ENCODE measurements around the gene VHLL. TPM values are rescaled to one million over a fixed set of nuclear protein-coding genes. Genes with fewer than 3 reads are reported as not detected.

VHLL gene
- total RNA-seq, 1 donor from 2014 or later, result not detected

- DNase-seq (ENCODE audit: low spot score), result no peak
Measured at GRCh38 chr1:156257711-156258110, 41.4 kb downstream of the VHLL start.

DNA sequence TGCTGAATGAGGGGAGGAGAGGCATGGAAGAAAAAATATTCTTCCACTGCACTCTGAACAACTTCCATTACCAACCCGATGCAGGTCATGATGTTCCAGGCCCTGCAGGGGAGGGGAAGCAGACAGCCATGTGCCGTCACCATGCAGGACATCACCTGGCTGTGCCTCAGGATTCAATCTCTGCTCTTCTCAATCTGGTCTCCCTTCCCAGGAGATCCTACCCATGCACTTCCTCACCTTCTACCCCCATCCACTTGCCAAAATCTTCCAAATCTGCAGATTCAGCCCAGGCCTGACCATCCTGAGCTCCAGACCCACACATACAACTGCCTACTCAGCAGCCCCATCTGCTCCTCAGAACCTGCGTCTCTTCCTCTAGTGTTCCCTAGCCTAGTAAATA, 45.5 kb downstream of the VHLL start:
- DNase-seq (ENCODE audit: low spot score), result no peak

DNA sequence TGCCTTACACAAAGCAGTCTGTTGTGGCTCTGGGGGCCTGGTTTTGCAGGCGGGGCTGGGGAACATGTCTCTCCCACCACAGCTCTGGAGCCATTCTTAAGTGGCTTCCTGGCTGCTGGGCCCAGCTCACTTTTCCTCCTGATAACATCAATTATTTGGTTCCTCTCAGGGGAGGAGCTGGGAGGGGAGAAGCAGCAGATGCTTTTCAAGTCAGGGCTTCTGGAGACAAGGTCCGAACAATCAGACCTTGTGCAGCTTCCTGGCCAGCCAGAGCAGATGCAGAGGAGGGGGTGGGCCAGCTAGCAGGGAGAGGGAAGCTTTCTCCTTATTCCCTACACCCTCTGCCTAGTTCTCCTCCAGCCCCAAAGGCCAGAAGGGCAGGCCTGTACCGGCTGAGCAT, 47.6 kb downstream of the VHLL start:
- DNase-seq (ENCODE audit: low spot score), result no peak

- DNase-seq (ENCODE audit: low spot score), result no peak
Measured at GRCh38 chr1:156249593-156249992, 49.5 kb downstream of the VHLL start.

Other genes starting within 250 kb of the VHLL start
- gene UBQLN4, start 245.5 kb downstream of the VHLL start, total RNA-seq, result 34.1 TPM
- gene LAMTOR2, start 244.5 kb downstream of the VHLL start, total RNA-seq, result 77.0 TPM
- gene RAB25, start 238.1 kb downstream of the VHLL start, total RNA-seq, result 103 TPM
- gene MEX3A, start 216.8 kb downstream of the VHLL start, total RNA-seq, result 1.4 TPM
- gene LMNA, start 184.6 kb downstream of the VHLL start, total RNA-seq, result 293 TPM
- gene SEMA4A, start 145.7 kb downstream of the VHLL start, total RNA-seq, result 24.4 TPM
- 25.0 TPM for gene SLC25A44, start 105.2 kb downstream of the VHLL start, total RNA-seq
- 43.4 TPM for gene PMF1, start 86.3 kb downstream of the VHLL start, total RNA-seq
- gene BGLAP, start 57.1 kb downstream of the VHLL start, total RNA-seq, result 3.0 TPM
- gene PAQR6, start 51.3 kb downstream of the VHLL start, total RNA-seq, result 7.6 TPM
- gene SMG5, start 16.5 kb downstream of the VHLL start, total RNA-seq, result 107 TPM
- 9.6 TPM for gene TMEM79, start 15.0 kb downstream of the VHLL start, total RNA-seq
- gene GLMP, start 3.6 kb downstream of the VHLL start, total RNA-seq, result 67.1 TPM
- 202 TPM for gene CCT3, start 39.0 kb upstream of the VHLL start, total RNA-seq
- not detected for gene TSACC, start 39.2 kb upstream of the VHLL start, total RNA-seq
- gene RHBG, start 69.9 kb upstream of the VHLL start, total RNA-seq, result 0.29 TPM
- 57.8 TPM for gene MEF2D, start 201.5 kb upstream of the VHLL start, total RNA-seq